RPMI8226 (cell line): ENCODE data around the gene GJB1.

ENCODE experiments used
- DNase-seq: peaks from one replicate; pipeline ENCODE4 v3.0.0-alpha.2; 2015

Gene GJB1

GRCh38 chrX:71215338-71215912 lies 7.6 kb upstream of the GJB1 start:
- no peak for DNase-seq

GRCh38 chrX:71216485-71216884 lies 6.5 kb upstream of the GJB1 start:
- DNase-seq: no peak

GRCh38 chrX:71217298-71217697 lies 5.7 kb upstream of the GJB1 start:
- no peak for DNase-seq

GRCh38 chrX:71221145-71221544 lies 1.9 kb upstream of the GJB1 start:
- DNase-seq: no peak

- no peak for DNase-seq
These were observed 1.2 kb downstream of the GJB1 start for GRCh38 chrX:71224098-71224708.

GRCh38 chrX:71225009-71225408 lies 2.0 kb downstream of the GJB1 start:
- DNase-seq: no peak

- DNase-seq: no peak
These were observed 2.7 kb downstream of the GJB1 start for GRCh38 chrX:71225676-71226075.

- no peak for DNase-seq
These were observed 4.5 kb downstream of the GJB1 start for GRCh38 chrX:71227370-71228062.

GRCh38 chrX:71228063-71228642 lies 5.1 kb downstream of the GJB1 start:
- no peak for DNase-seq

GRCh38 chrX:71235482-71235881 lies 12.5 kb downstream of the GJB1 start:
- DNase-seq: no peak

- no peak for DNase-seq
These were observed 13.8 kb downstream of the GJB1 start for GRCh38 chrX:71236836-71237235.

GRCh38 chrX:71239781-71240180 lies 16.8 kb downstream of the GJB1 start:
- DNase-seq: no peak

GRCh38 chrX:71241301-71241700 lies 18.3 kb downstream of the GJB1 start:
- no peak for DNase-seq

- DNase-seq: no peak
These were observed 21.5 kb downstream of the GJB1 start for GRCh38 chrX:71244359-71245128.

- no peak for DNase-seq
These were observed 22.1 kb downstream of the GJB1 start for GRCh38 chrX:71245159-71245558.

GRCh38 chrX:71250841-71251240 lies 27.8 kb downstream of the GJB1 start:
- DNase-seq: no peak

- no peak for DNase-seq
These were observed 28.5 kb downstream of the GJB1 start for GRCh38 chrX:71251466-71251973.

- no peak for DNase-seq
These were observed 29.2 kb downstream of the GJB1 start for GRCh38 chrX:71252221-71252620.

GRCh38 chrX:71253253-71254091 lies 30.4 kb downstream of the GJB1 start:
- peak; percentile 63 for DNase-seq

GRCh38 chrX:71254092-71254963 lies 31.3 kb downstream of the GJB1 start, which contains the start of gene ZMYM3:
Gene ZMYM3, minus strand, starts transcription at chrX:71254140. Its CDS starts 885 bp downstream, at chrX:71253255.
- peak; percentile 90 for DNase-seq

- DNase-seq: no peak
These were observed 33.0 kb downstream of the GJB1 start for GRCh38 chrX:71256051-71256450.
